Ovary (tissue), 9 donors: ENCODE results near the gene PPP1R15B. TPM values are rescaled to one million over a fixed set of nuclear protein-coding genes. Genes with fewer than 3 reads are reported as not detected.

ENCODE experiments used
- DNase-seq, 5 donors: peaks; one replicate each; pipeline ENCODE4 v3.0.0-alpha.2; 2019 to 2020
- H3K27ac ChIP-seq, 2 donors: fragments of 200-600 bp; one replicate each; pipeline versions ENCODE4 v1.5.1 to v1.8.0; 2019 to 2022
- H3K27me3 ChIP-seq: fragments of 200-600 bp; one replicate; pipeline ENCODE4 v1.8.0; 2022
- H3K36me3 ChIP-seq: fragments of 200-600 bp; sonication (generic); one replicate; pipeline ENCODE4 v1.5.1; 2019
- H3K4me1 ChIP-seq: one replicate; pipeline ENCODE4 v1.8.1; 2013; ENCODE audit warnings: mild to moderate bottlenecking, moderate library complexity; ENCODE audit not compliant: insufficient read depth
- H3K4me3 ChIP-seq: fragments of 200-600 bp; sonication (generic); one replicate; pipeline ENCODE4 v1.5.1; 2017
- H3K9me3 ChIP-seq, 2 donors: fragments of 200-600 bp in 1 of 2; sonication (generic) in 1 of 2; one replicate each; pipeline versions ENCODE4 v1.5.1 to v1.8.1; 2013 to 2019; ENCODE audit warnings: mild to moderate bottlenecking in 1 of 2, moderate library complexity in 1 of 2
- EP300 ChIP-seq: sonication (generic); formaldehyde crosslinking; IDR thresholded peaks from one replicate; pipeline ENCODE4 v1.6.1; 2017; ENCODE audit warnings: antibody characterized with exemption
- POLR2A ChIP-seq: fragments of 450-650 bp; IDR thresholded peaks from one replicate; pipeline ENCODE4 v1.6.1; 2017; ENCODE audit warnings: antibody characterized with exemption, mild to moderate bottlenecking, moderate library complexity
- WGBS, 3 donors: extraction: QIAGEN DNeasy Blood & Tissue Kit in 1 of 3; methylation state at CpG; one replicate each; pipeline versions ENCODE4 v1.1.5 to v1.1.7; 2013 to 2017; 5-methylcytosine and 5-hydroxymethylcytosine counted together
- intact Hi-C, 4 donors: fragments of 100-400 bp; cut with DNase I; formaldehyde crosslinking; loops; one replicate each; pipeline versions ENCODE4 v1.11.0 to v1.15.1; 2022 to 2023
- polyA plus RNA-seq, 2 donors: library from polyadenylated mRNA; stranded (reverse); fragments of 200-250 nt in 1 of 2; fragments of 350-450 nt in 1 of 2; fragmentation: Illumina TruSeq in 1 of 2; extraction: RNeasy Lipid Tissue Mini Kit (QIAGEN cat#74804) in 1 of 2; gene quantifications; one replicate each; pipeline ENCODE4 v1.2.3, GENCODE V29; 2013 to 2014
- total RNA-seq, 7 donors: library from RNA; depleted of rRNA in 2 of 7; stranded (reverse); fragments of >200 nt in 2 of 7; fragmentation: NEBNext Ultra II Directional in 3 of 7; extraction: Animal tissue kit (Norgen Biotek cat#: 25700) in 3 of 7; gene quantifications; one replicate each; pipeline versions ENCODE4 v1.1.0 to v1.2.4, GENCODE V29; 2016 to 2023
- TF ChIP-seq, protein P1 (sequence below), 3 donors: fragments of 450-650 bp in 2 of 3; fragments of 200-600 bp in 1 of 3; IDR thresholded peaks; one replicate each; pipeline versions ENCODE4 v1.5.1 to v1.8.0; 2016 to 2022; ENCODE audit warnings: antibody characterized with exemption in 3 of 3, mild to moderate bottlenecking in 1 of 3
- donor health status: DM: no; HTN: no; CAD: no; lungs with moderate emphysema.
- donor health status: DM: no; HTN: no; CAD: no.
- donor health status: Bipolar disorder and iron deficiency.
- donor health status: DM: yes; HTN: yes; CAD: no.
- donor health status: DM: no; HTN: no; CAD: no.
- donor health status: DM: yes; HTN: yes; CAD: no.

PPP1R15B gene
- total and polyA plus RNA-seq, 9 donors: 16.5 to 69.5 (median 35.4) TPM

DNA sequence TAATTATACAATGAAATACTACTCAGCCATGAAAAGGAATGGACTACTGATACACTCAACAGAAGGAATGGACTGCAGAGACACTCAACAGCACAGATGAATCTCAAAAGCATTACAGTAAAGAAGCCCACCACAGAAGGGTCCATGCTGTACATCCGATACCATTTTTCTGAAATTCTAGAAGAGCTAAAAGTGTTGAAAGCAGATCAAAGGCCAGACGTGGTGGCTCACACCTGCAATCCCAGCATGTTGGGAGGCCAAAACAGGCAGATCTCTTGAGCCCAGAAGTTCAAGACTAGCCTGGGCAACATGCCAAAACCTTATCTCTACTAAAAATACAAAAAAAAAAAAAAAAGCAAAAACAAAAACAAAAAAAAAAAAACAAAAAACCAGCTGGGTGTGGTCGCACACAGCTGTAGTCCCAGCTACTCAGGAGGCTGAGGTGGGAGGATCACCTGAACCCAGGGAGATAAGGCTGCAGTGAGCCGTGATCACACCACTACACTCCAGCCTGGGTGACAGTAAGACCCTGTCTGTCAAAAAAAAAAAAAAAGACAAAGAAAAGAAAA, 15.5 kb downstream of the PPP1R15B start:
- H3K36me3 ChIP-seq: no peaks in the 10 kb centered on the region
- H3K4me3 ChIP-seq: no peak overlapping the region
- no peak overlapping the region for H3K27ac ChIP-seq
- TF ChIP-seq, protein P1, sequence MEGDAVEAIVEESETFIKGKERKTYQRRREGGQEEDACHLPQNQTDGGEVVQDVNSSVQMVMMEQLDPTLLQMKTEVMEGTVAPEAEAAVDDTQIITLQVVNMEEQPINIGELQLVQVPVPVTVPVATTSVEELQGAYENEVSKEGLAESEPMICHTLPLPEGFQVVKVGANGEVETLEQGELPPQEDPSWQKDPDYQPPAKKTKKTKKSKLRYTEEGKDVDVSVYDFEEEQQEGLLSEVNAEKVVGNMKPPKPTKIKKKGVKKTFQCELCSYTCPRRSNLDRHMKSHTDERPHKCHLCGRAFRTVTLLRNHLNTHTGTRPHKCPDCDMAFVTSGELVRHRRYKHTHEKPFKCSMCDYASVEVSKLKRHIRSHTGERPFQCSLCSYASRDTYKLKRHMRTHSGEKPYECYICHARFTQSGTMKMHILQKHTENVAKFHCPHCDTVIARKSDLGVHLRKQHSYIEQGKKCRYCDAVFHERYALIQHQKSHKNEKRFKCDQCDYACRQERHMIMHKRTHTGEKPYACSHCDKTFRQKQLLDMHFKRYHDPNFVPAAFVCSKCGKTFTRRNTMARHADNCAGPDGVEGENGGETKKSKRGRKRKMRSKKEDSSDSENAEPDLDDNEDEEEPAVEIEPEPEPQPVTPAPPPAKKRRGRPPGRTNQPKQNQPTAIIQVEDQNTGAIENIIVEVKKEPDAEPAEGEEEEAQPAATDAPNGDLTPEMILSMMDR (IDR thresholded peaks at IDR 0.05): no peak
- H3K4me1 ChIP-seq: no peaks in the 10 kb centered on the region
- intact Hi-C loops: no loop called here
- no peak for DNase-seq
- H3K27me3 ChIP-seq: no peaks in the 10 kb centered on the region
- WGBS, 3 donors: 58 to 71% (median 71%) methylated on average over 4 of the region's 4 CpGs
- no peaks in the 10 kb centered on the region for H3K9me3 ChIP-seq

DNA sequence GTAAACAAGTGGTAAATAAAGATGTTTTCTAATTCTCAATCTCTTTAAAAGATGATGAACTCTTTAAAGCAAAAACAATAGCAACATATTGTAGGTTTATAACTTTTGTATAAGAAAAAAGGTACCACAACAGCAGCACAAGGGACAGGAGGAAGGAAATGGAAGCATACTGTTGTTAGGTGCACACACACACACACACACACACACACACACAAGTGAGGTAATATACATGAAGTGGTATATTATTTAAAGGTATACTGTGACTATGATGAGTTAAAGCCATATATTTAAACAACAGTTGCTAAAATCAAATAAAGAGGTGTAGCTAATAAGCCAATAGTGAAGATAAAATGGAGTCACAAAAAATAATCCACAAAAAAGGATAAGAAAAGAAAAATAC, 20.0 kb downstream of the PPP1R15B start:
- no peak overlapping the region for H3K27ac ChIP-seq
- H3K4me1 ChIP-seq: no peaks in the 10 kb centered on the region
- H3K27me3 ChIP-seq: no peaks in the 10 kb centered on the region
- TF ChIP-seq POLR2A (no peak), EP300 (no peak)
- TF ChIP-seq, protein P1 (IDR thresholded peaks at IDR 0.05): no peak
- H3K4me3 ChIP-seq: no peak overlapping the region
- DNase-seq: no peak
- no peaks in the 10 kb centered on the region for H3K36me3 ChIP-seq
- intact Hi-C loops: no loop called here
- no peaks in the 10 kb centered on the region for H3K9me3 ChIP-seq

DNA sequence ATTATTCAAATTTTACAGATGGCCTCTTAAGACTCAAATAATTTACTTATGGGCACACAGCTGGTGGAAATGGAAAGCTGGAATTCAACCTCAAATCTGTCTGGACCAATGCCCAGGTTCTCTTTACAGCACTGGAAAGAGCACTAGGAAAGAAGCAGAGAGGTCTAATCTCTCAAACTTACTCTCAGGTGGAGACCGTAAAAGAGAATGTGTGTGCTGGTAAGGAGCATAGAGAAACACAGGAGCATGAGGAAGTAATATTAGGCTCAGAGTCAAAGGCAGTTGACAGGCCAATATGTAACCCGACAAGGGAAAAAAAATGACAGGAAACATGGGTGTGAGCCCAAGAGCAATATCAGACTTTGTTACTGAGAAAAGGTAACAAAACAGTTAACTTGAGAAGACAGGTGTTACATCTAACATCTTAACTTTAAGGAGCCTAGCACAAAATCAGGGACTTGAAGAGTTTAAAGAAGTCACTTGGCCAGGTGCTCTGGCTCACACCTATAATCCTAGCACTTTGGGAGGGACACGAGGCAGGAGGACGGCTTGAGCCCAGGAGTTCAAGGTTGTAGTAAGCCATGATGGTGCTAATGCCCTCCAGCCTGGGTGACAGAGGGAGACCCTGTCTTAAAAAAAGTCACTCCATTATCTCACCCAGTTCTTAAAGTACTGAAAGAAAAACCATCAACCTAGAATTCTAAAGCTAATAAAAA, 20.7 kb downstream of the PPP1R15B start:
- DNase-seq: no peak
- no peak overlapping the region for H3K27ac ChIP-seq
- no peaks in the 10 kb centered on the region for H3K36me3 ChIP-seq
- TF ChIP-seq EP300: no peak
- TF ChIP-seq, protein P1 (IDR thresholded peaks at IDR 0.05): no peak
- TF ChIP-seq POLR2A: no peak
- H3K27me3 ChIP-seq: no peaks in the 10 kb centered on the region
- WGBS, 3 donors: 20 to 31% (median 29%) methylated on average over 4 of the region's 4 CpGs
- no peaks in the 10 kb centered on the region for H3K4me1 ChIP-seq
- H3K9me3 ChIP-seq: no peaks in the 10 kb centered on the region
- intact Hi-C loops: no loop called here
- no peak overlapping the region for H3K4me3 ChIP-seq

DNA sequence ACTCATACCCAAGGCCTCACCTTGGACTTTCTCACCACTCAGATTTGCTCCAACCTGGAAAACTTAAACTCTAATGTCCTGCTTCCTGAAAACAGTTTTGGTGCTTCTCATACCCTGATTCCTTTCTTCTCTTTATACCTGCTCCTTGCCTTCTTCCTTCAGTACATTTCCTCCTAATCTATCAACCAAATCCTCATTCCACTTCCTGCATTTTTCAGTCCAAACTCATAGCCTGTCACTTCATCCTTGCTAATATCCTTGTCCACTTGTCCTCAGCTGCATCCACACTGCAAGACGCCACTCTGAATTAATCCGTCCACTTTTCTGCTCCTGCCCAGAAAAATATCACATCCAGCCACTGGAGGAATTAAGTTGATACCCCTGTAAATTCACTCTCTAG, 25.9 kb downstream of the PPP1R15B start:
- 91 to 92% (median 92%) methylated on average over 2 of the region's 2 CpGs for WGBS, 3 donors
- H3K4me1 ChIP-seq: no peaks in the 10 kb centered on the region
- DNase-seq: no peak
- intact Hi-C loops: no loop called here
- no peaks in the 10 kb centered on the region for H3K27me3 ChIP-seq
- H3K36me3 ChIP-seq: no peaks in the 10 kb centered on the region
- no peak for TF ChIP-seq EP300
- H3K4me3 ChIP-seq: no peak overlapping the region
- no peak overlapping the region for H3K27ac ChIP-seq
- H3K9me3 ChIP-seq: no peaks in the 10 kb centered on the region

DNA sequence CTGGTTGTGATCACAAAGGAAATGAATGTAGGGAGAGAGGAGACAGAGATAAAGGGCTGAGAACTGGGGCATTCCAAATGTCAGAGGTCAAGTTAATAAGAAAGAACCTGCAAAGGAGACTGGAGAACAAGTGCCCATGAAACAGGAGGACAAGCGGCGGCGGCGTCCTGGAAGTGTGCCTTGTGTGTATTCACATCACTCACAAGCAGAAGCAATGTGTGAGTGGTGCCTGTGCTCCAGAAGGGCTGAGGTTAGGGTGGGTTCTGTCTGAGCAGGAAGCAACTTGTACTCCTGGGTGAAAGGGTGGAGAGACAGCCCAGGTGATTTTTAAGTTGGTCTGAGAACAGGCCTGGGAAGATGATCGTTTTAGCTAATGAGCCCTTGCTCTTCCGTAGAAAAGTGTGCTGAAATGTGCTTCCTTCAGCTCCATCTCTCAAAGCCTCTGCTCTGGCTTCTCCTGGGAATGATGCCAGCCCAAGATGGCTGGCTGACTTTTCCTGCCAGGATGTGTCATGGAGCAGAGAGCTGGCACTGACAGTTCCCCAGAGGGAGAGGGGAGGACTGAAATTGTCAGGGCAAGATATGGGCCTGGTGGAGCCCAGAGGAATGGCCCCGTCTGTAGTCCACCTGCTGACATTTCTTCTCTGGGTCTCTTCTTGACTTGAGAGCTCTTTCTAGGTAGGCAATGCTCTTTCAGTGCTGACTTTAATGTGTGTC, 26.8 kb downstream of the PPP1R15B start:
- Histone ChIP-seq H3K36me3 (no peaks in the 10 kb centered on the region), H3K27me3 (no peaks in the 10 kb centered on the region), H3K9me3 (no peaks in the 10 kb centered on the region), H3K4me3 (no peak overlapping the region), H3K4me1 (no peaks in the 10 kb centered on the region), H3K27ac (no peak overlapping the region)
- 72 to 85% (median 73%) methylated on average over 7 of the region's 7 CpGs for WGBS, 3 donors
- intact Hi-C loops: no loop called here
- TF ChIP-seq EP300 (no peak), POLR2A (no peak)
- TF ChIP-seq, protein P1 (IDR thresholded peaks at IDR 0.05): no peak
- DNase-seq: no peak
